Smooth muscle cell (in vitro differentiated cells): ENCODE results near the gene IFI6. TPM values are rescaled to one million over a fixed set of nuclear protein-coding genes. Genes with fewer than 3 reads are reported as not detected.
A peak's percentile ranks its signal among the peaks of the same experiment; 100 is the strongest.
"Not testable (repeated sequence)": the region's sequence is repeated elsewhere in the genome, so short reads cannot be mapped to it uniquely, and the experiment has no call there.

Source experiments
- DNase-seq: peaks from one replicate; lab custom pipeline; 2025; ENCODE audit not compliant: unreplicated experiment; lab: John Stamatoyannopoulos, UW
- H2AFZ ChIP-seq: fragments of 200-600 bp; sonication (generic); 2 replicates; pipeline ENCODE4 v1.6.0; 2016; ENCODE audit warnings: antibody characterized with exemption, low read depth, mild to moderate bottlenecking
- H3F3A ChIP-seq: fragments of 200-600 bp; sonication (generic); 2 replicates; pipeline ENCODE4 v1.6.0; 2017; ENCODE audit warnings: antibody characterized with exemption, low read depth
- H3K27ac ChIP-seq: fragments of 200-600 bp; sonication (generic); 2 replicates; pipeline ENCODE4 v1.5.1; 2016; ENCODE audit warnings: low read depth, mild to moderate bottlenecking
- H3K27me3 ChIP-seq: fragments of 200-600 bp; sonication (generic); 2 replicates; pipeline ENCODE4 v1.6.1; 2016; ENCODE audit warnings: low read depth, mild to moderate bottlenecking
- H3K36me3 ChIP-seq: fragments of 200-600 bp; sonication (generic); 2 replicates; pipeline ENCODE4 v1.5.1; 2016; ENCODE audit warnings: low read depth
- H3K4me1 ChIP-seq: fragments of 200-600 bp; sonication (generic); 2 replicates; pipeline ENCODE4 v1.5.1; 2016; ENCODE audit warnings: low read depth
- H3K4me2 ChIP-seq: fragments of 200-600 bp; sonication (generic); 2 replicates; pipeline ENCODE4 v1.6.0; 2016; ENCODE audit warnings: mild to moderate bottlenecking
- H3K4me3 ChIP-seq: fragments of 200-600 bp; sonication (generic); 2 replicates; pipeline ENCODE4 v1.5.1; 2016; ENCODE audit warnings: mild to moderate bottlenecking
- H3K79me2 ChIP-seq: fragments of 200-600 bp; sonication (generic); 2 replicates; pipeline ENCODE4 v1.6.0; 2016; ENCODE audit warnings: low read depth, mild to moderate bottlenecking
- H3K9ac ChIP-seq: fragments of 200-600 bp; sonication (generic); 2 replicates; pipeline ENCODE4 v1.6.0; 2016; ENCODE audit warnings: low read depth
- H3K9me3 ChIP-seq: fragments of 200-600 bp; sonication (generic); replicated peaks from 2 replicates; pipeline ENCODE4 v1.5.1; 2016; ENCODE audit warnings: low read depth
- H4K20me1 ChIP-seq: fragments of 200-600 bp; sonication (generic); 2 replicates; pipeline ENCODE4 v1.6.0; 2016; ENCODE audit warnings: low read depth
- WGBS: methylation state at CpG from one replicate; pipeline ENCODE4 v1.1.7; 2016; ENCODE audit warnings: low lambda C conversion rate; 5-methylcytosine and 5-hydroxymethylcytosine counted together
- polyA plus RNA-seq: library from polyadenylated mRNA; unstranded; fragments of >200 nt; fragmentation: Nextera tagmentation; extraction: Ambion mirVana; gene quantifications from 2 replicates; pipeline ENCODE4 v1.2.1, GENCODE V29; 2016
- total RNA-seq: library from RNA; depleted of rRNA; stranded (reverse); fragments of >200 nt; gene quantifications from 2 replicates; pipeline ENCODE4 v1.2.3, GENCODE V29; 2014
- TF ChIP-seq, protein P1 (sequence below): fragments of 200-600 bp; sonication (generic); IDR thresholded peaks from 2 replicates; pipeline ENCODE4 v1.5.1; 2017; ENCODE audit warnings: borderline replicate concordance, mild to moderate bottlenecking, antibody characterized with exemption; ENCODE audit not compliant: insufficient read depth, poor library complexity, severe bottlenecking

The IFI6 gene
- total and polyA plus RNA-seq, 2 experiments from 2014 or later = 26.7 to 43.7 TPM

DNA sequence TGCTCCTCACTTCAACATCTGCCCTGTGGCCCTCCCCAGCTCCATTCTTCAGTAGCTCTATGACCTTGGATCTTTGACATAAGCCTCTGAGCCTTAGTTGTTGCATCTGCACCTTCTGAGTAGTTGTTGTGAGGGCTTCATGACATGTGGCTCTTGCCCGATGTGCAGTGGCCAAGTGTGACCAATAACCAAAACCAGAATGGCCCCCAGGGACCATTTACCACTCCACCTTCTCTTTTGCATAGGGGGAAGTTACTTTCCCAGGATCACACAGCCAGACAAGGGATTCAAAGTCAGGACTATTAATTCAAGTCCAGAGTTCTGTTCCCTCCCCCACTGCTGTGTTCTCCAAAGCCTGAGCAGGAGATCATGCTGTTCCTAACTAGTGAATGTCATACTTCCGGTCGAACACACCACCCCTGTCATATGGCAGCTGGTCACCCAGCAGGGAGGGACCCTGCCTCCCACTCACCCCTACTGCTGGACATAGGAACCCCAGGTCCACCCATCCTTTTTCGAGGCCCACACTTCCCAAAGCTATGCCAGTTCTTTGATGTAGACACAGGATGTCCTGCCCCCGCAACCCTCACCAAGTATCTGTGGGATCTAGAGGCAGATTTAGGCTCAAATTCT, 41.0 kb downstream of the IFI6 start:
- H3K27me3 ChIP-seq = peaks cover 9% of the 10 kb centered on the region
- no peak overlapping the region for H2AFZ ChIP-seq
- H3K79me2 ChIP-seq = no peaks in the 10 kb centered on the region
- TF ChIP-seq, protein P1, sequence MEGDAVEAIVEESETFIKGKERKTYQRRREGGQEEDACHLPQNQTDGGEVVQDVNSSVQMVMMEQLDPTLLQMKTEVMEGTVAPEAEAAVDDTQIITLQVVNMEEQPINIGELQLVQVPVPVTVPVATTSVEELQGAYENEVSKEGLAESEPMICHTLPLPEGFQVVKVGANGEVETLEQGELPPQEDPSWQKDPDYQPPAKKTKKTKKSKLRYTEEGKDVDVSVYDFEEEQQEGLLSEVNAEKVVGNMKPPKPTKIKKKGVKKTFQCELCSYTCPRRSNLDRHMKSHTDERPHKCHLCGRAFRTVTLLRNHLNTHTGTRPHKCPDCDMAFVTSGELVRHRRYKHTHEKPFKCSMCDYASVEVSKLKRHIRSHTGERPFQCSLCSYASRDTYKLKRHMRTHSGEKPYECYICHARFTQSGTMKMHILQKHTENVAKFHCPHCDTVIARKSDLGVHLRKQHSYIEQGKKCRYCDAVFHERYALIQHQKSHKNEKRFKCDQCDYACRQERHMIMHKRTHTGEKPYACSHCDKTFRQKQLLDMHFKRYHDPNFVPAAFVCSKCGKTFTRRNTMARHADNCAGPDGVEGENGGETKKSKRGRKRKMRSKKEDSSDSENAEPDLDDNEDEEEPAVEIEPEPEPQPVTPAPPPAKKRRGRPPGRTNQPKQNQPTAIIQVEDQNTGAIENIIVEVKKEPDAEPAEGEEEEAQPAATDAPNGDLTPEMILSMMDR = no peak
- no peaks in the 10 kb centered on the region for H4K20me1 ChIP-seq
- H3K9ac ChIP-seq = no peak overlapping the region
- H3F3A ChIP-seq = peaks cover 5% of the 10 kb centered on the region
- no peaks in the 10 kb centered on the region for H3K4me1 ChIP-seq
- H3K9me3 ChIP-seq = no peaks in the 10 kb centered on the region
- H3K36me3 ChIP-seq = no peaks in the 10 kb centered on the region
- no peak overlapping the region for H3K27ac ChIP-seq
- H3K4me3 ChIP-seq = no peak overlapping the region
- no peak for DNase-seq
- no peak overlapping the region for H3K4me2 ChIP-seq
- 80% methylated on average over 5 of the region's 5 CpGs for WGBS

DNA sequence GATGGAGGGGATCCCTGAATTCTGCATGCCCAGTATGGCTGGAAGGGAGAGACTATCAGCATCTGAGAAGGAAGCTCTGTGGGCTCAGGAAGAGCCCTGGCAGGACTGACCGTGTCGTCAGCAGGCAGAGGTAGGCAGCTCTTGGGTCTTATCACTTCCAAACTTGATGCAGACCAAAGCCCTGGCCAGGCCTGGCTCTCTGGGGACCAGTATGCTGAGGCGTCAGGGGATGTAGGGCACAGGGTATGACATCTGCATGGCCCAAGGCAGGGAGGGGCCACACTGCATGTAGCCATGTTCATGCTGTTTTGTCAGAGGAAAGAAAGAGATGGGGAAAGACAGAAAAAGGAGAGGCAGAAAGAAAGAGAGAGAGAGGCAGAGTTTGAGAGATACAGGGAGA, 43.3 kb downstream of the IFI6 start:
- TF ChIP-seq, protein P1 = no peak
- H3F3A ChIP-seq = no peaks in the 10 kb centered on the region
- H3K9me3 ChIP-seq = no peaks in the 10 kb centered on the region
- H3K27me3 ChIP-seq = peaks cover 2% of the 10 kb centered on the region
- H3K9ac ChIP-seq = no peak overlapping the region
- no peaks in the 10 kb centered on the region for H4K20me1 ChIP-seq
- no peaks in the 10 kb centered on the region for H3K36me3 ChIP-seq
- no peak for DNase-seq
- H3K4me1 ChIP-seq = no peaks in the 10 kb centered on the region
- no peaks in the 10 kb centered on the region for H3K79me2 ChIP-seq
- H2AFZ ChIP-seq = peak overlapping the region; percentile 75
- H3K4me3 ChIP-seq = no peak overlapping the region
- no peak overlapping the region for H3K27ac ChIP-seq
- 39% methylated on average over 3 of the region's 3 CpGs for WGBS
- H3K4me2 ChIP-seq = no peak overlapping the region

DNA sequence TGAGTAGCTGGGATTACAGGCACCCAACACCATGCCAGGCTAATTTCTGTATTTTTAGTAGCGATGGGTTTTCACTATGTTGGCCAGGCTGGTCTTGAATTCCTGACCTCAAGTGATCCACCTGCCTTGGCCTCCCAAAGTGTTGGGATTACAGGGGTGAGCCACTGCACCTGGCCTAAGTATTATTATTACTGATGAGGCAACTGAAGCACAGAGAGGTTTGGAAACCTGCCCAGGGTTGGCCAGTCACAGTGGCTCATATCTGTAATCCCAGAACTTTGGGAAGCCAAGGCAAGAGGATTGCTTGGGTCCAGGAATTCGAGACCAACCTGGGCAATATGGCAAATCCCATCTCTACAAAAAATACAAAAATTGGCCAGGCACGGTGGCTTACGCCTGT, 44.3 kb downstream of the IFI6 start:
- H3K36me3 ChIP-seq, H3K4me1 ChIP-seq, H3F3A ChIP-seq, H3K4me3 ChIP-seq, H4K20me1 ChIP-seq, H3K27me3 ChIP-seq, H3K9me3 ChIP-seq, H2AFZ ChIP-seq, DNase-seq, H3K27ac ChIP-seq, H3K4me2 ChIP-seq, H3K9ac ChIP-seq, H3K79me2 ChIP-seq: not testable (repeated sequence)
- WGBS = 93% methylated on average over 4 of the region's 4 CpGs

DNA sequence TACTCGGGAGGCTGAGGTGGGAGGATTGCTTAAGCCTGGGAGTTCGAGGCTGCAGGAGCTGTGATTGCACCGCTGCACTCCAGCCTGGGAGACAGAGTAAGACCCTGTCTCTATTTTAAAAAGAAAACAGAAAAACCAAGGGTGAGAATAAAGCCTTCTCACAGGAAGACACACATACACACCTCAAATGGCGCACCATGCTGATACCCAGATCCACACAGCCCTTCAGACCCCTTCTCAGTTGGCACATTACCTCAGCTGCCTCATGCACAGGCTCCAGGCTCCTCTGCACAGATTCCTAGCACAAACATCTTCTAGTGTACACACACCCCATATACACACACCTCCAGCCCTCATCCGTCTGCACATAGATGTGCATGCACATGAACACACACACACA, 44.9 kb downstream of the IFI6 start:
- no peaks in the 10 kb centered on the region for H3K4me1 ChIP-seq
- no peak overlapping the region for H3K9ac ChIP-seq
- no peaks in the 10 kb centered on the region for H3K36me3 ChIP-seq
- no peaks in the 10 kb centered on the region for H4K20me1 ChIP-seq
- H3K27ac ChIP-seq = no peak overlapping the region
- DNase-seq = no peak
- H3K4me3 ChIP-seq = no peak overlapping the region
- TF ChIP-seq, protein P1 = no peak
- no peaks in the 10 kb centered on the region for H3K9me3 ChIP-seq
- H2AFZ ChIP-seq = no peak overlapping the region
- no peak overlapping the region for H3K4me2 ChIP-seq
- H3F3A ChIP-seq = no peaks in the 10 kb centered on the region
- WGBS = 96% methylated on average over 5 of the region's 5 CpGs
- no peaks in the 10 kb centered on the region for H3K27me3 ChIP-seq
- H3K79me2 ChIP-seq = no peaks in the 10 kb centered on the region
